H9 (cell line): ENCODE data around the gene LRRC3. TPM values are rescaled to one million over a fixed set of nuclear protein-coding genes. Genes with fewer than 3 reads are reported as not detected.

Experiments used
- DNase-seq: peaks from one replicate; pipeline ENCODE4 v3.0.0-alpha.2; 2017
- H2AFZ ChIP-seq: one replicate; pipeline ENCODE4 v1.6.1; 2013; ENCODE audit warnings: mild to moderate bottlenecking, low read length, control low read depth, moderate library complexity
- H2AK5ac ChIP-seq: 2 replicates; pipeline ENCODE4 v1.6.1; 2013; ENCODE audit warnings: low read length, control low read depth, mixed read lengths; ENCODE audit not compliant: insufficient read length
- H2BK120ac ChIP-seq: one replicate; pipeline ENCODE4 v1.6.1; 2013; ENCODE audit warnings: low read depth, mild to moderate bottlenecking, low read length, control low read depth, inconsistent platforms; ENCODE audit not compliant: poor library complexity, severe bottlenecking
- H2BK12ac ChIP-seq: 2 replicates; pipeline ENCODE4 v1.6.1; 2013; ENCODE audit warnings: low read length, control low read depth, mixed read lengths, low read depth; ENCODE audit not compliant: insufficient read length
- H2BK15ac ChIP-seq: 2 replicates; pipeline ENCODE4 v1.6.1; 2013; ENCODE audit warnings: low read depth, low read length, control low read depth
- H2BK20ac ChIP-seq: one replicate; pipeline ENCODE4 v1.6.1; 2013; ENCODE audit warnings: low read depth, mild to moderate bottlenecking, low read length, control low read depth, inconsistent platforms; ENCODE audit not compliant: poor library complexity, severe bottlenecking
- H2BK5ac ChIP-seq: 2 replicates; pipeline ENCODE4 v1.6.1; 2013; ENCODE audit warnings: low read length, control low read depth, mixed read lengths; ENCODE audit not compliant: insufficient read length
- H3K14ac ChIP-seq: 2 replicates; pipeline ENCODE4 v1.6.1; 2013; ENCODE audit warnings: low read length, control low read depth; ENCODE audit not compliant: insufficient read depth
- H3K18ac ChIP-seq: 2 replicates; pipeline ENCODE4 v1.6.1; 2013; ENCODE audit warnings: low read depth, mild to moderate bottlenecking, mixed read lengths, low read length, control low read depth; ENCODE audit not compliant: insufficient read length
- H3K23ac ChIP-seq: 2 replicates; pipeline ENCODE4 v1.6.1; 2013; ENCODE audit warnings: low read length, control low read depth, mixed read lengths, low read depth; ENCODE audit not compliant: insufficient read length
- H3K23me2 ChIP-seq: 2 replicates; pipeline ENCODE4 v1.6.1; 2013; ENCODE audit warnings: low read depth, mild to moderate bottlenecking, mixed read lengths, low read length, control low read depth; ENCODE audit not compliant: insufficient read length, poor library complexity, severe bottlenecking
- H3K27ac ChIP-seq: 2 replicates; pipeline ENCODE4 v1.5.1; 2013; ENCODE audit warnings: low read length, control low read depth, mixed read lengths, low read depth; ENCODE audit not compliant: insufficient read length
- H3K27me3 ChIP-seq: 2 replicates; pipeline ENCODE4 v1.6.1; 2013; ENCODE audit warnings: low read length, control low read depth, inconsistent platforms; ENCODE audit not compliant: insufficient read depth
- H3K4ac ChIP-seq: 2 replicates; pipeline ENCODE4 v1.6.1; 2013; ENCODE audit warnings: low read depth, mild to moderate bottlenecking, control low read depth, inconsistent platforms, low read length, moderate library complexity
- H3K4me1 ChIP-seq: 2 replicates; pipeline ENCODE4 v1.6.1; 2013; ENCODE audit warnings: low read length, control low read depth, inconsistent platforms; ENCODE audit not compliant: insufficient read depth
- H3K4me2 ChIP-seq: 2 replicates; pipeline ENCODE4 v1.6.1; 2013; ENCODE audit warnings: low read length, control low read depth, mixed read lengths; ENCODE audit not compliant: insufficient read length, insufficient read depth
- H3K56ac ChIP-seq: 2 replicates; pipeline ENCODE4 v1.6.1; 2013; ENCODE audit warnings: low read depth, mild to moderate bottlenecking, mixed read lengths, low read length, control low read depth; ENCODE audit not compliant: insufficient read length
- H3K79me1 ChIP-seq: 2 replicates; pipeline ENCODE4 v1.6.1; 2013; ENCODE audit warnings: low read depth, mild to moderate bottlenecking, moderate library complexity, low read length, control low read depth, inconsistent platforms; ENCODE audit not compliant: insufficient read depth, poor library complexity, severe bottlenecking
- H3K79me2 ChIP-seq: 2 replicates; pipeline ENCODE4 v1.6.1; 2013; ENCODE audit warnings: low read length, control low read depth, inconsistent platforms; ENCODE audit not compliant: insufficient read depth
- H3K9ac ChIP-seq: 2 replicates; pipeline ENCODE4 v1.6.1; 2013; ENCODE audit warnings: low read length, control low read depth, mixed read lengths; ENCODE audit not compliant: insufficient read length; ENCODE audit errors: extremely low read depth
- H3K9me3 ChIP-seq: one replicate; pipeline ENCODE4 v1.6.1; 2013; ENCODE audit warnings: low read depth, low read length, inconsistent platforms; ENCODE audit not compliant: control insufficient read depth
- H3T11ph ChIP-seq: one replicate; pipeline ENCODE4 v1.6.1; 2013; ENCODE audit warnings: mild to moderate bottlenecking, low read length, control low read depth, inconsistent platforms
- H4K20me1 ChIP-seq: one replicate; pipeline ENCODE4 v1.6.1; 2013; ENCODE audit not compliant: control insufficient read depth, insufficient read length, insufficient read depth
- H4K5ac ChIP-seq: 2 replicates; pipeline ENCODE4 v1.6.1; 2013; ENCODE audit warnings: low read depth, mild to moderate bottlenecking, mixed read lengths, low read length, control low read depth; ENCODE audit not compliant: insufficient read length
- H4K8ac ChIP-seq: replicated peaks from 2 replicates; pipeline ENCODE4 v1.6.1; 2013; ENCODE audit warnings: low read length, control low read depth, mixed read lengths, low read depth; ENCODE audit not compliant: insufficient read length
- H4K91ac ChIP-seq: 2 replicates; pipeline ENCODE4 v1.6.1; 2013; ENCODE audit warnings: low read depth, mild to moderate bottlenecking, moderate library complexity, mixed read lengths, low read length, control low read depth; ENCODE audit not compliant: insufficient read length
- H3K27ac Mint-ChIP-seq, 3 experiments: 2 replicates in 2 of 3; 3 replicates in 1 of 3; pipeline ENCODE4 v1.8.0; 2020 to 2021; ENCODE audit warnings: mixed read lengths in 3 of 3, mild to moderate bottlenecking in 1 of 3, moderate library complexity in 1 of 3
- H3K27me3 Mint-ChIP-seq: 2 replicates; pipeline ENCODE4 v1.8.0; 2021; ENCODE audit warnings: low read depth, mild to moderate bottlenecking, moderate library complexity, mixed read lengths
- H3K36me3 Mint-ChIP-seq, 3 experiments: 2 replicates in 2 of 3; 3 replicates in 1 of 3; pipeline ENCODE4 v1.8.0; 2020 to 2021; ENCODE audit warnings: low read depth in 3 of 3, mixed read lengths in 3 of 3; ENCODE audit not compliant: insufficient read depth in 1 of 3
- H3K4me1 Mint-ChIP-seq, 2 experiments: 2 replicates each; pipeline ENCODE4 v1.8.0; 2020; ENCODE audit warnings: mixed read lengths in 2 of 2
- H3K4me3 Mint-ChIP-seq, 2 experiments: 2 replicates in 1 of 2; 3 replicates in 1 of 2; pipeline ENCODE4 v1.8.0; 2020 to 2021; ENCODE audit warnings: mild to moderate bottlenecking in 2 of 2, mixed read lengths in 2 of 2, moderate library complexity in 1 of 2
- H3K9me3 Mint-ChIP-seq, 2 experiments: 2 replicates in 1 of 2; 3 replicates in 1 of 2; pipeline ENCODE4 v1.8.0; 2020; ENCODE audit warnings: mild to moderate bottlenecking in 2 of 2, mixed read lengths in 2 of 2, moderate library complexity in 1 of 2
- CTCF ChIP-seq: fragments of 200-600 bp; sonication (generic); conservative IDR thresholded peaks from 3 replicates; pipeline ENCODE4 v1.8.0; 2021; ENCODE audit warnings: antibody characterized with exemption, mild to moderate bottlenecking
- WGBS: extraction: QIAGEN DNeasy Blood & Tissue Kit; methylation state at CpG from one replicate; pipeline ENCODE4 v1.1.7; 2013; ENCODE audit warnings: missing lambda C conversion rate, low lambda C conversion rate, mixed read lengths; ENCODE audit not compliant: insufficient read length; ENCODE audit errors: extremely low coverage; 5-methylcytosine and 5-hydroxymethylcytosine counted together
- total RNA-seq: library from RNA; stranded (reverse); gene quantifications from 2 replicates; pipeline ENCODE4 v1.2.1, GENCODE V29; 2021

LRRC3 gene
- total RNA-seq, 1 experiment from 2014 or later = 3.1 TPM

- H3K9ac ChIP-seq = no peak overlapping the region
These were observed 41.5 kb downstream of the LRRC3 start for GRCh38 chr21:44496564-44497550.

More at GRCh38 chr21:44496564-44497550, 41.5 kb downstream of the LRRC3 start:
- Histone ChIP-seq H3K27ac (no peak overlapping the region), H4K91ac (no peak overlapping the region), H3K27me3 (no peaks in the 10 kb centered on the region), H2BK5ac (no peak overlapping the region), H2BK12ac (no peak overlapping the region), H2BK20ac (no peak overlapping the region), H3K4ac (no peak overlapping the region), H2BK120ac (no peak overlapping the region), H3K79me1 (peaks cover 2% of the 10 kb centered on the region), H4K8ac (no peak overlapping the region), H3K4me1 (peaks cover 4% of the 10 kb centered on the region; the same call in 1 of the 2 replicates), H3K23ac (no peak overlapping the region), H3K56ac (no peak overlapping the region), H3K14ac (no peak overlapping the region), H4K5ac (no peak overlapping the region), H3K79me2 (no peaks in the 10 kb centered on the region; the same call in 1 of the 2 replicates), H3K23me2 (no peaks in the 10 kb centered on the region), H3K9me3 (peaks cover 19% of the 10 kb centered on the region), H3K4me2 (no peak overlapping the region), H4K20me1 (no peaks in the 10 kb centered on the region), H2AK5ac (no peak overlapping the region), H2BK15ac (no peak overlapping the region), H3T11ph (no peak overlapping the region), H2AFZ (no peak overlapping the region), H3K18ac (no peak overlapping the region)
- peaks cover 18 to 24% of the 10 kb centered on the region in 2 experiments for H3K9me3 Mint-ChIP-seq
- H3K4me3 Mint-ChIP-seq = peak overlapping the region in 1 of 2 experiments; percentile 48; a peak in 1 of 5 replicates
- no peak for TF ChIP-seq CTCF
- peak overlapping the region in 1 of 3 experiments; percentile 59; a peak in 1 of 7 replicates for H3K27ac Mint-ChIP-seq
- no CpG with 5 or more reads among the region's 27 CpGs for WGBS
- H3K4me1 Mint-ChIP-seq = peaks cover 24 to 27% of the 10 kb centered on the region in 2 experiments
- peaks cover 20 to 32% (median 20%) of the 10 kb centered on the region in 3 experiments for H3K36me3 Mint-ChIP-seq
- peaks cover 2% of the 10 kb centered on the region; the same call in 1 of the 2 replicates for H3K27me3 Mint-ChIP-seq
- DNase-seq = no peak
